ENCODE results near the gene ELFN2.
"Not testable (repeated sequence)": the region's sequence is repeated elsewhere in the genome, so short reads cannot be mapped to it uniquely, and the experiment has no call there.

ELFN2 gene

GRCh38 chr22:37337204-37337943 lies 89.9 kb downstream of the ELFN2 start:
- no peak for DNase-seq

GRCh38 chr22:37336579-37336978 lies 90.7 kb downstream of the ELFN2 start:
- DNase-seq = no peak

GRCh38 chr22:37335806-37336199 lies 91.5 kb downstream of the ELFN2 start:
- no peak for DNase-seq

GRCh38 chr22:37334859-37335805 lies 92.1 kb downstream of the ELFN2 start:
- DNase-seq = peak in 11 of 58 donors; percentile 7 to 65 (median 36)

- DNase-seq = no peak
Observed at GRCh38 chr22:37334461-37334858, 92.8 kb downstream of the ELFN2 start.

GRCh38 chr22:37333724-37334460 lies 93.4 kb downstream of the ELFN2 start:
- no peak for DNase-seq

- DNase-seq = no peak
Observed at GRCh38 chr22:37331856-37332536, 95.3 kb downstream of the ELFN2 start.

GRCh38 chr22:37331034-37331428 lies 96.2 kb downstream of the ELFN2 start:
- DNase-seq = peak in 15 of 58 donors; percentile 12 to 63 (median 36)

- peak in 48 of 58 donors; percentile 21 to 86 (median 60) for DNase-seq
Observed at GRCh38 chr22:37330200-37331033, 96.9 kb downstream of the ELFN2 start.

- DNase-seq = peak in 1 of 58 donors; percentile 20
Observed at GRCh38 chr22:37329238-37330140, 97.8 kb downstream of the ELFN2 start.

- not testable (repeated sequence) for DNase-seq
Observed at GRCh38 chr22:37328538-37329237, 98.6 kb downstream of the ELFN2 start.

GRCh38 chr22:37328017-37328416 lies 99.3 kb downstream of the ELFN2 start:
- DNase-seq = no peak

- no peak for DNase-seq
Observed at GRCh38 chr22:37326726-37327125, 100.6 kb downstream of the ELFN2 start.

GRCh38 chr22:37325039-37325395 lies 102.3 kb downstream of the ELFN2 start:
- DNase-seq = peak in 1 of 58 donors; percentile 64

GRCh38 chr22:37324340-37325038 lies 102.8 kb downstream of the ELFN2 start:
- DNase-seq = peak in 8 of 58 donors; percentile 13 to 64 (median 26)

- DNase-seq = no peak
Observed at GRCh38 chr22:37320726-37321677, 106.3 kb downstream of the ELFN2 start.
